Activated T-helper 1 cell treated with Interleukin-2 at 50 U/mL for 16 hours (primary cell): ENCODE results near the gene DLG4.
"Not testable (repeated sequence)": the region's sequence is repeated elsewhere in the genome, so short reads cannot be mapped to it uniquely, and the experiment has no call there.

ENCODE experiments used
- DNase-seq: peaks from one replicate; pipeline ENCODE4 v3.0.0-alpha.2; 2020; ENCODE audit warnings: low read depth

Gene DLG4

GRCh38 chr17:7249214-7249613, 29.6 kb upstream of the DLG4 start:
- DNase-seq, result no peak

DNA sequence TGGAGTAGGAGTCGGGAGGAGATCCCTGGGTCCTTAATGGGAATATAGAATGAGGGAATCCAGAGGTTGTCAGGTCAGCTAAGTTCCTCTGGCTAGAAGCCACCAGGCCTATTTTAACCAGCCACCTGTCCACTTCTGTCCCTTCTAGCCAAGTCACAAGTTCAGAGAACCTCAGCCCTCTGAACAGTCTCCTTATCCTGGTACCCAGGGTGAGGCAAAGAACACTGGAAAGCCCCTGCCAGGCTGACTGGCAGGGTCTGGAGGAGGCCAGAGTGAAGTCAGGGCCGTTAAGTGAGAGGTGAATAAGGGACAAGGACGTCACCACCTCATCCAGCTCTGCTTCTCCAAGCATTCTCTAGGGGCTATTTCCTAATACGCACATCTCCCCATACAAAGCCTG, 29.2 kb upstream of the DLG4 start:
- DNase-seq, result no peak

- no peak for DNase-seq
Observed at GRCh38 chr17:7246779-7247178, 27.1 kb upstream of the DLG4 start.

DNA sequence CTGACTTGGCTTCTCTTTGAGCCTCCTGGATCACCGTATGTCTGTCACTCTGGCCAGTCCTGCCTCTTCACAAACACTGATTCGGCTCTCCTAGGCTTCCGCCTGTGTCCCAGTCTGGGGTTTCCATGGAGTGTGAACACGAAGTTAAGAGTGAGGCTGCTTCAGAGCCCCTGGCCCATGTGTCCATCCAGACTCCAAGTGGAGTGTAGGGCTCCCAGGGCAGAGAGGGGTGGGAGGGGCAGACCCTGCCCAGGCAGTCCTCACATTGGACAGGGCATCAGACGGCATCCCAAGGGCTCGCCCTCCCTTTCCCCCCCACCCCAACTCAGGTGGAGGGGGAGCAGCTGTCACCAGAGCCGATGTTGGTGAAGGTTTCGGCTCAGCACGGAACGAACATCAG, 24.2 kb upstream of the DLG4 start:
- DNase-seq, result not testable (repeated sequence)

GRCh38 chr17:7243453-7243729, 23.8 kb upstream of the DLG4 start:
- DNase-seq, result no peak

DNA sequence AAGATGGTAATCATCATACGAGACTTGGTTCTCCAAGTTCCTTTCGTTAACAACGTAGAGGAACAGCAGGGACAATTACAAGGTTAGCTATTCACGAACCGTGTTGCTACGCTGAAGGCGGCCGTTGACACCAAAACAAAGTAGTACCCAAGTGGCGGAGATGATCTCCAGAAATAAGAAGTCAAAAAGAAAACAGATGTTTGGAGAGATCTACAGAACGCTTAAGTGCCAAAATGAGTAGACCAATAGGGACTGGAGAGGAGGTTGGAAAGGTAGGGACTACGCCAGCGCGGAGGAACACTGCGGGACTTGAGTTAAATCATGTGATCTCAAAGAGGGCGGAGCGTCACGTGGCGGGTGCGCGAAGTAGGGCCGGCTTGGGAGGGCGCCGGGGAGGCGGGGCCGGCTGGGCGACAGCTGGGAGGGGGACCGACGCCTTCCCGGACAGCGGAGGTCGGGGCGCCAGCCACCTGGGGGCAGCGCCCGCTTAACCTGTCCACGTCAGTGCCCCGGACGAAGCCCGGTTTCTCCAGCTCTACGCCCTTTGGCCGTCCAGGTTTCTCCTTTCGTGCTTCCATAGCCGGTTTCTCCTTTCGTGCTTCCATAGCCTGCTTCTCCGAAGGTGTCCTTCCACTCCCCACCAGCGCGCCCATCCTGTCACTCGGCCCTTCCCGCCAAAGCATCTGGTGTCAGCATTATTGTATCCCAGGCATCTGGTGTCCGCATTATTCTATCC, 23.2 kb upstream of the DLG4 start:
- DNase-seq, result peak; percentile 86

GRCh38 chr17:7241783-7242716, 22.4 kb upstream of the DLG4 start, which contains the start of gene GABARAP:
GABARAP (minus strand) TSS chr17:7242449; CDS start chr17:7242330, 119 bp downstream.
- peak; percentile 86 for DNase-seq

- no peak for DNase-seq
Observed at GRCh38 chr17:7241090-7241733, 21.6 kb upstream of the DLG4 start.

DNA sequence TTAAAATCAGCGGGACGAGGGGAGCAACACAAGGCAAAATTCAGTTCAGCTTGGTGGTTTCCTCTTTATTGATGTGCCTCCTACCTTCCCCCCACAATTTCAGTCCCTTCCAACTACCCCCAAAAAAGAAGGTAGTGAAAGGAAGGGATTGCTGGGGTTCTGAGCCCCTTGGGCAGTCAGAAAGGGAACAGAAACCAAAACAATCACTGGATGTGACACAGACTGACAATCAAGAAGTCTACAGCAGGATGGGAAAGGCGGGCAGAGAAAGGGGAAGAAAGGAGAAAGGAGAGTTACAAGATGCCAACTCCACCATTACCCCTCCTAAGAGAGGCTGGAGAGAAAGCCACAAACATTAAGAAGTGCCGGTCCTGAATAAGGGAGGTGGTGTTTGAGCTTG, 20.7 kb upstream of the DLG4 start:
- no peak for DNase-seq

GRCh38 chr17:7239091-7240027, 19.7 kb upstream of the DLG4 start, which contains the start of gene PHF23:
PHF23 (minus strand) TSS chr17:7239457; CDS start chr17:7239279, 178 bp downstream.
- DNase-seq, result peak; percentile 98

GRCh38 chr17:7238420-7239090, 18.9 kb upstream of the DLG4 start:
- no peak for DNase-seq

DNA sequence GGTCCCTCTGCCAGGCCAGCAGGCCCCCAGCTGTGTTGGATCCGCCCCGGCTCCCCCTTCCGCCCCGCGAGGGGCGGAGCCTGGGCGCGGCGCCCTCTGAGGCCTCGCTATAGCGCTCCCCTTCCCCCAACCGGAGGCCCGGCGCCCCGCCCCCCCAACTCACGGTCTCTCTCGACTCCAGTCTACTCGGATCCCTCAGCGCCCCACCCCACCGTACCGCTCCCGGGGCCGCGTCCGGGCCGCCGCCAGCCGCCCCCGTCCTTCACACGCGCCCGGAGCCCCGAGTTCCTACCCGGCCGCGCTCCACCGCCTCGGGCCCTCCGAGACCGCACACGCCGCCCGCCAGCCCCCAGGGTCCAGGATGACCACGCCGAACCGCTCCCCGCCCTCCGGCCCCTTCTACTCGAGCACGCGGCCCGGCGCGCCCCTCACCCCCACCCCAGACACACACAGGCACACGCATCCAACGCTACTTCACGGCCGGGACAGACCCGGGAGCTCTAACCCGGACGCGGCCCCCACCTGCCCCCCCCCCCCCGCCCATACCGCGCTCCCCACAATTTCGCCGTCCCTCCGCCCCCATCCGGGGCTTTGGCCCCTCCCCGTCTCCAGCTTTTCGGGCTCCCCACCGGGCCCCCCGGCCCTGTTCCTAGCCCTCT, 18.3 kb upstream of the DLG4 start:
- DNase-seq, result peak; percentile 69

- no peak for DNase-seq
Observed at GRCh38 chr17:7237266-7237760, 17.7 kb upstream of the DLG4 start.

GRCh38 chr17:7236808-7237207, 17.2 kb upstream of the DLG4 start:
- DNase-seq, result no peak

DNA sequence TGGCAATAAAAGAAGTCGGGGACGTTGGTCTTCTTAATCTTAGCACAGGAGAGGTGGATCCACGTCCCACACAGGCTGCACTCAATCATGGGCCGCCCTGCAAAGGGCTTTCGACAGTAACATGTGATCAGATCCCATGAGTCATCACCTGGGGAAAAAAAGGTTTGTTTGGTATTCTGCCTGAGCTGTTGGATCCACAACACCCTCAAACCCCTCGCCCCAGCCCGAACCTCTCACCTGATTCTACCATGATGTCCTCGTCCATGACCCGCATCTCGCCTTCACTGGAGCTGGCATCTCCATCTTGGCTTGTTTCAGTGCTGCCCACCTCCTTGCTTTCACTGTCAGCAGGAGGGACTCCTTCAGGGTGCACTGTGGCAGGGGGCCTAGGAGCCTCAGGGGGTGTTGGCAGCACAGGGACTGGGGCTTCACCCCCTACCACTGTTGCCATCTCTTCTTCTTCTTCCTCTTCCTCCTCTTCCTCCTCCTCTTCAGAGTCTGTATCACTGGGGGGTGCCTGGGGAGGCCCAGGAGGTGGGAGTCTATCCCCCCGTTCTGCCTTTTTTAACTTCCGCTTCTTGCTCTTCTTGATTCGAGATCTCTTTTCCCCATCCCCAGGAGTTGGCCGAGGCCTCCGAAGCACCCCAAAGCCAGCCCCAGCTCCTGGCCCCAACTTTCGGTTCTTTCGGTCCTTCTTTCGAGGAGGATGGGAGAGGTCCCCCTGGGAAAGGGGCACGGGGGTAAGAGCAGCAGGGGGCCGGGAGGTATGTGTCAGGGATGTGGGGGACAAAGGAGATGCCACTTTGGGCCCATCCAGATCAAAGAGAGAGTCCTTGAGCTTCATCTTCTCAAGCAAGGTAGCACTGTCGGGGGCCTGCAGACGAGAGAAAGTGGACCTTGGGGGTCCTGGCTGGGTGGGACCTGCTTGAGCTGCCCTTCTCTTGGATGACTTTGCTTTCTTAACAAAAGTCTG, 16.3 kb upstream of the DLG4 start:
- DNase-seq, result no peak

- DNase-seq, result peak; percentile 89
Observed at GRCh38 chr17:7234083-7234951, 14.7 kb upstream of the DLG4 start, which contains the start of gene DVL2. DVL2 (minus strand) TSS chr17:7234517; CDS start chr17:7234262, 255 bp downstream.

GRCh38 chr17:7233701-7234082, 14.1 kb upstream of the DLG4 start:
- DNase-seq, result no peak

- DNase-seq, result no peak
Observed at GRCh38 chr17:7232114-7232513, 12.5 kb upstream of the DLG4 start.
